ENCODE measurements around the gene MDGA2.

GRCh38 chr14:46819117-46819516 lies 856.3 kb downstream of the MDGA2 start:
- TF ChIP-seq TAF1 (IDR thresholded peaks at IDR 0.05; ENCODE audit: borderline replicate concordance, low read depth, low read length) (no peak), POLR2AphosphoS5 (IDR thresholded peaks at IDR 0.05; ENCODE audit: low read depth, low read length) (no peak)
